HG03139 (cell line): Measurements from ENCODE around the gene FKBP4.
A peak's percentile ranks its signal among the peaks of the same experiment; 100 is the strongest.

Source experiments
- ATAC-seq: cut with Tn5 transposase; IDR thresholded peaks from one replicate; pipeline ENCODE4 v1.9.1; 2021; ENCODE audit not compliant: unreplicated experiment

FKBP4 gene

DNA sequence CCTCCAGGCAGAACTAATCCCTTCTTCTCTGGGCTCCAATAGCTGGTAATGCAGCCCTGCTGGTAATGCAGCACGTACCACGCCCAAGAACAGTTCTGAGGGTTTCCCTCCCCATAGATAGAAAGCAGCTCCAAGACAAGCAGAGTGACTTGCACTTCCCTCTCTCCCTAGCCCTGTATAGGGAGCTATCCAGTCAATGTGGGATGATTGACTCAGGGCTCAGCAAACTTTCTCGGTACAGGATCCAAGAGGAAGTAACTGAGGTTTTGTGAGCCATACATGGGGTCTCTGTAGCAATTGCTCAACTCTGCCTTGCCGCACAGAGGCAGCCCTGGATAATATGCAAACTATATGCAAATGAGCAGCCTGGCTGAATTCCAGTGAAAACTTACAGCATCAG, 15.5 kb upstream of the FKBP4 start:
- ATAC-seq: no peak

DNA sequence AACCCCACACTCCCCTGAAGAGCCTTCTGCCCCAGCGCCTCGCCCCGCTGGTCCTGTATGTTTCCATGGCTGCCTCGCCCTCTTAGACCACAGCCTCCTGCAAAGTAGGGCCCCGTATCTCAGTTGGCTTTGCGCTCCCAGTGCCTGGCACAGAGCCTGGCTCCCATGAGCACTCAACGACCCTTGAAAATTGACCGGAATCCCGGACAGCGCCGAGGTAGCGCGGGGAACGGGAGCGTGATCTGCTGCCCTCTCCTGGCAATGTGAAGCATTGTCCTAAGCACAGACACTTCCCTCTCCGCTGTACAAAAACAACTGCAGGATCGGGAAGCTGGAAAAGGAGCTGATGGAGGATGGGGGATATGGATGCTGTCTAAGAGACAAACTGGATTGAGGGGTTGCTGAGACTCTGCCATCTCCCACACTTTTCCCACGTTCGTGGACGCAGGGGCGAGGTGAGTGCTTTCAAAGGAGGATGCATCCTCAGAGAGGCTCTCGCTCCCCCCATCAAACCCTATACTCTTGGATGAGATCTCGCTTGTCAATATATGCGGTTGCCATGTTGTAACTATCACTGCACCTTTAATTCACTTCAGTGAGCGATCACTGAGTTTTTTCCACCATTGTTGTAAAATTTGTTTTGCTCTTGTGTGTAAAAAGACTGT, 10.7 kb upstream of the FKBP4 start:
- ATAC-seq: no peak

DNA sequence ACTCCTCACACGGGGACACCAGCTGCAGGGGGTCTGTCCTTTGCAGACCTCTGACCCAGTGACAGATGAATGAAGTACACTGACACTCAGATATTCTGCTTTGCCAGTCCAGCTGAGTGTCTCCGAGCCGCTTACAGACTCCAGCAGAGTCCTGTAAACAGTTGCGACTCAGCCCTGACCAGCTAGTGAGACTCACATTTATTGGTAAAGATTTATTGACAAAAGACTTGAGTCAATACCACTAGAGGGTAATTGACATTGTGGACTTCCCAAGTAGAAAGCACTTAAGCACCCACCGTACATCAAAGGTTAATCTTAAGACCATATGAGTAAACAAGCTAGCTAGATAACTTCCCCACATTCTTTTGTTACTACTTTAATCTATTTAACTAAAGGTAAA, 9.8 kb upstream of the FKBP4 start:
- ATAC-seq: no peak

DNA sequence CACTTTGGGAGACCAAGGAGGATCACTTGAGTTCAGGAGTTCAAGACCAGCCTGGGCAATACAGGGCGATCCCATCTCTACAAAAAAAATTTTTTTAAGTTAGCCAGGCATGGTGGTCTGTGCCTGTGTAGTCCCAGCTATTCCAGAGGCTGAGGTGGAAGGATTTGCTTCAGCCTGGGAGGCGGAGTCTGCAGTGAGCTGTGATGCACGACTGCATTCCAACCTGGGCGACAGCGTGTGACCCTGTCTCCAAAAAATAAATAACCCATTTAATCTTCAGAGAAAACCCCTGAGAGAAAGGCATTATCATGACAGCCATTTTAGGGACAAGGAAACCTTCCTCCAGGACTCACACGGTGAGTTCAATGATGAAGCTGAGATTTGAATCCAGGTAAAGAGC, 3.7 kb upstream of the FKBP4 start:
- no peak for ATAC-seq

DNA sequence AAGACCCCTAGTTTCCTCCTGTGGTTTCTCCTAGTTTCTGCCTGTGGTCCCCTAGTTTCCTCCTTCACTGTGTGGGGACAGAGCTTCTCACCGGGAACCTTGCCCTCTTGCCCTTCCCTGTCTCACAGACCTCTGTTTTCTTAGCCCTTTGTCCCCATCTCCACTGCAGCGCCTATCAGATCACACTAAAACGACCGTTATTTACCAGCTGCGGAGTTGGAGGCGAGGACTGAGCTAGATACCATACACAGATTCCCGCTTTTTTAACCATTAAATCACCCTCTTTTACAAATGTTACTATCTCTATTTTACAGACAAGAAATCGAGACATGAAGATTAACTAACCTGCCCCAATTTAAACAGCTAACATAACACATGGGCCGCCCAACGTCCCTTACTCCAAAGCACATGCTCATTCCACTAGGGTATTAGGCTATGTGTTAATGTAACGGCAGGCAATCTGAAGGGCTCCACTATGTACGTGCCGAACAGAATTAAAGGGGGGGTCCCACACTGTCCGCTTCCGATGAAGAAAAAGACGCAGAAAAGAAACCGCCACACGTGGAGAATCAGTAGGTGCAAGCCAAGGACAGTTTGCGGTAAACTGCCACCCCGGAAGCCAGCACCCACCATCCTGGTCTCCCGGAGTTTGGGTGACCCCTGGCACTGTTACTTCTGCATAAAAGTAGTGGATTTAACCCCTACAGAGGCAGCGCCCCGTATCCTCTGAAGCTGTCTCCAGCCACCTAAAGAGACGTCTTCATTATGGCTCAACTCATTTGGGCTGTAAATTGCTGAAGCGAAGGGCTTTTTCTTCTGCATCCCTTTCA, 1.9 kb upstream of the FKBP4 start:
- ATAC-seq: no peak

DNA sequence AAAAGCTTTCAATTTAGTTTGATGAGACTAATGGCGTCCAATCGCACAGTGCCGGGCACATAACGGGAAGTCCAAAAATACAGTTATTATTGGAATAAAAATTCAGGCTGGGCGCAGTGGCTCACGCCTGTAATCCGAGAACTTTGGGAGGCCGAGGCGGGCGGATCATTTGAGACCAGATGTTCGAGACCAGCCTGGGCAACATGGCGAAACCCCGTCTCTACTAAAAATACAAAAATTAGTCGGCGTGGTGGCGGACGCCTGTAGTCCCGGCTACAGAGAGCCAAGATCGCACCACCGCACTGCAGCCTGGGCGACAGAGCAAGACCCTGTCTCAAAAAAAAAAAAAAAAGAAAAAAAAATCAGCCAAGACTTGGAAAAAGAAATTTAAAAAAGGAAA, 1.2 kb upstream of the FKBP4 start:
- ATAC-seq: no peak

DNA sequence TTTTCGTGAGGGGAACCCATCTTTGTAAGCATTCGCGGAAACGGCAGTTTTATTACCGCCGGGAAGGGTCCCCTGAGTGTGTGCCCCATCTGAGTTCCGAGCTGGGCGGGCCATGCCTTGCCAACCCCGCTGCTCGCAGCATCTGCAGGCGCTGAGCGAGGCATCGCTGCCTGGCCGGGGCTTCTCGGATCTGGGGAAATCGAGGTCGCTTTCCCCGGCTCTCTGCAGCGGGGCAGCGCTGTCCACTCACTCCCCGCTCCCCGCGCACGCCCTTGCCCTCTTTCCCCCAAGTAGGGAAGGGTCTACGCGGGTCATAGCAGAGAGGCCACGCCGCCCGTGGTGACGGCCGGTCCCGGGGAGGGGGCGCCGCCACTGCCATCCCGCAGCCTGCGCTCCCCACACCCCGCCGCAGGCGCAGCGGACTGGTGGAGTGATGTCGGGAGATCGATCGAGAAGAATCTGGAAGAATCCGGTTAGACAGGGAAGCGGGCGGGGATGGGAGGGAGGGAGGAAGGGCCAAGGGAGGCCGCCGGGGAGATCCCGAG, 507 bp upstream of the FKBP4 start:
- ATAC-seq: no peak

DNA sequence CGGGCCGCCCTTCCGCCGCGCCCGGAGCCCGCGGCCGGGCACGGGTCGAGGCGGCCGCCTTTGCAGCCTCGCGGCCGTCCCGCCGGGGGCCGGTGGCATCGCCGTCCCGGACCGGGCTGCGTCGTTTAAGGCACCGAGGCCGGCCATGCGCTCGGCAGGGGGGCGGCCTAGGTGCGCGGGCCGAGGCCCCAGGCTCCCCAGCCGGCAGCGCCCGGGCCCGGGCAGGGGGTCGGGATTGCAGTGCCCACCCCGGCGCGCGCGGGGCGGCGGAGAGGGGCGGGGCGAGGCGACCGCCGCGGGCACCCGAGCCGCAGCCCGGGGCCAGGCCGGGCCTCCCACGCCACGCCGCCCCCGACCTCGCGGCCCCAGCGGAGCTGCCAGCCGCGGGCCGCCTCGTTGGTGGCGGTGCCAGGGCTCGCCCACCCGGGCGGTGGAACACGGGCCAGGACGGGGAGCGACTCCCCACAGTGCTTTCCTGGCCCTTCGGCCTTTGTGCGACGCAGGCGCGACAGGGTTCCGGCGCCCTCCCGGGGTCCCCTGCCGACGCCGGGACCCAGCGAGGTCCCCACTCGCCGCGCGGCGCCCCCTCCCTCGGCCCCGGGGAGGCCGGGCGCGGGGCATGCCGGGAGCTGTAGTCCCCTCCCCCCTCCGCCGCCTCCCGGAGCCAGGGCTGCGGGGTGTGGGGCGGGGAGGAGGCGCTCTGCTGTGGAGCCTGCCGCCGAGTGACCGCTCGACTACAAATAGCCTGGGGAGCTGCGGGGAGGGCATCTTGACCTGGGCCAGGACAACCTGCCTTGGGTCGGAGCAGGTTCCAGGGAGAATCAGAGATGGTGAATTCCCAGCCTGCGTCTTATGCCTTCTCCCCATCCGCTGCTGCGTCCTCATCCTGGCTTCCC, 769 bp downstream of the FKBP4 start:
- peak; percentile 47 for ATAC-seq

DNA sequence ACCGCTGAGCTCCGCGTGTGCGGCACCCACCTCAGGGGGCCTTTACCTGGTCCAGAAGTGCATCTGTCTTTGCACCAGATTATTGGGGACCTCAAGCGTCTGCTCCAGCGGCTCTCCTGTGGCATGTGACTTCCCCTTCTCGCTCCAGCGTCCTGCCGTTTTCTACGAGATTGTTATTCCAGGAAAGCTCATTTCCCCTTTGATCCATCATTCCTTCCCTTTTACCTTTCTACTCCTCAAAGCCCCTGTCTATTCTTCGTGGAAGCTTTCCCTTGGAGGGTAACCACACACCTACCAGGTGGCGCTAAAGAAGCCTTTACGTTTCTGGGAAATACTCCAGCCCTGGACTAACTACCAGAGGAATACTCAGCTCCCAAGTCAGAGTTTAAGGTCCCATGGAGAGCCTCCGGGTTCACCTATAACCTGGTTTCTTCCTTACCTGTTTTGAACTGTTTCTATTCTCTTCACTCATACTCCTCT, 1.5 kb downstream of the FKBP4 start:
- ATAC-seq: no peak

DNA sequence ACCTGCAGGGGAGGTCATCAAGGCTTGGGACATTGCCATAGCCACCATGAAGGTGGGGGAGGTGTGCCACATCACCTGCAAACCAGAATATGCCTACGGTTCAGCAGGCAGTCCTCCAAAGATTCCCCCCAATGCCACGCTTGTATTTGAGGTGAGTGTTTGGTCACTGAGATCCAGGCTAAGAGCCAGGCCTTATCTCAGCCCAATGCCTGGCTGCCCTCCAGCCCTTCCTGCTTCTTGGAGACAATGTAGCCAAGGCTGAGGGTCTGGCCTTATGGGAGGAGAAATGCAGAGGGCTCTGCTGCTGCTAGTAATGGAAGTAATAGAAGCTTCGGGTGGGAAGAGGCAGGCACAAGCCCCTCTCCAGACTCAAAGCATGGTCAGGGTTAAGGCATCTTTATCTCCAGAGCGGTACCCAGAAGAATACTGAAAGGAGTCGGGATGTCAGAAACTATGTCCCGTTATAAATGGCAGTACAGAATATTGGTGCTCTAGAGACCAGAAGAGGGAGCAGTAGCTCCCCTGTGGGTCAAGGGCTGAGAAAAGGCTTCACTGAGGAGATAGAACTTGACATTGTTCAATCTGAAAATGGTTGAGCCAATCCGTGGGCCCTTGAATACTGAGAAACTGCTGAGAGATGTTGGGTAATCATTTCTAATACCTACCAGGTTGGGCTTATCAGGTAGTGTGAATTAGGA, 3.1 kb downstream of the FKBP4 start:
- no peak for ATAC-seq

DNA sequence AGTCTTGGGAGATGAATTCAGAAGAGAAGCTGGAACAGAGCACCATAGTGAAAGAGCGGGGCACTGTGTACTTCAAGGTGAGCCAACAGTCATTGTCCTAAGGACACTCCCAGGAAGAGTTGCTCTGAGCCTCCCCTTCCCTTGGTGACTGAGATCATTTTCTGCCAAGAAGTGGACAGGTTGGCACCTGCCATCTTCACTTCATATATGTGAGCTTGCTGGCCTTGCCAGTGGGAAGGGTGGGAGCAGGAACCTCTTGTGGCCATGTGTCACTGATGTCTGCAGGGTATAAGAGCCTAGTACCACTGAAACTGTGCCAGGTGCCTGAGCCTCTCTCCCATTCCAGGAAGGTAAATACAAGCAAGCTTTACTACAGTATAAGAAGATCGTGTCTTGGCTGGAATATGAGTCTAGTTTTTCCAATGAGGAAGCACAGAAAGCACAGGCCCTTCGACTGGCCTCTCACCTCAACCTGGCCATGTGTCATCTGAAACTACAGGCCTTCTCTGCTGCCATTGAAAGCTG, 5.3 kb downstream of the FKBP4 start:
- no peak for ATAC-seq

DNA sequence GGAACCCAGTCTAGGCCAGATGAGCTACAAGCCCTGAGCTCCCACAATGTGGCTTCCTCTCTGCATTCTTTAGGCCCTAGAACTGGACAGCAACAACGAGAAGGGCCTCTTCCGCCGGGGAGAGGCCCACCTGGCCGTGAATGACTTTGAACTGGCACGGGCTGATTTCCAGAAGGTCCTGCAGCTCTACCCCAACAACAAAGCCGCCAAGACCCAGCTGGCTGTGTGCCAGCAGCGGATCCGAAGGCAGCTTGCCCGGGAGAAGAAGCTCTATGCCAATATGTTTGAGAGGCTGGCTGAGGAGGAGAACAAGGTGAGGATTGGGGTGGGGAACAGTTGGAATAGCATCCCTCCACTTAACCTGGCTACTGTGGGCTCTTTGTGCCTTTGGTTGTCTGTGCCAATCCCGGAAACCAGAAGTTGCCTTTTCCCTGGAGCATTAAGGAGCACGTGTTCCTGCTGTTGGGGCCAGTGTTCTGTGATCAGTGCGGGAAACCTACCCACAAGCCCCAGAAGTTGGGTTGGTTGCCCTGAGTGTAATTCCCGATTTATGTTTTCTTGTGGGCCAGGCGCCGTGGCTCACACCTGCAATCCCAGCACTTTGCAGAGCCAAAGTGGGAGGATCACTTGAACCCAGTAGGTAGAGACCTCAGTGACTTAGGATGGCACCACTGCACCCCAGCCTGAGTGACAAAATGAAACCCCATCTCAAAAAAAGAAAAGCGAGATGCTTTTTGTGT, 6.4 kb downstream of the FKBP4 start:
- ATAC-seq: no peak

DNA sequence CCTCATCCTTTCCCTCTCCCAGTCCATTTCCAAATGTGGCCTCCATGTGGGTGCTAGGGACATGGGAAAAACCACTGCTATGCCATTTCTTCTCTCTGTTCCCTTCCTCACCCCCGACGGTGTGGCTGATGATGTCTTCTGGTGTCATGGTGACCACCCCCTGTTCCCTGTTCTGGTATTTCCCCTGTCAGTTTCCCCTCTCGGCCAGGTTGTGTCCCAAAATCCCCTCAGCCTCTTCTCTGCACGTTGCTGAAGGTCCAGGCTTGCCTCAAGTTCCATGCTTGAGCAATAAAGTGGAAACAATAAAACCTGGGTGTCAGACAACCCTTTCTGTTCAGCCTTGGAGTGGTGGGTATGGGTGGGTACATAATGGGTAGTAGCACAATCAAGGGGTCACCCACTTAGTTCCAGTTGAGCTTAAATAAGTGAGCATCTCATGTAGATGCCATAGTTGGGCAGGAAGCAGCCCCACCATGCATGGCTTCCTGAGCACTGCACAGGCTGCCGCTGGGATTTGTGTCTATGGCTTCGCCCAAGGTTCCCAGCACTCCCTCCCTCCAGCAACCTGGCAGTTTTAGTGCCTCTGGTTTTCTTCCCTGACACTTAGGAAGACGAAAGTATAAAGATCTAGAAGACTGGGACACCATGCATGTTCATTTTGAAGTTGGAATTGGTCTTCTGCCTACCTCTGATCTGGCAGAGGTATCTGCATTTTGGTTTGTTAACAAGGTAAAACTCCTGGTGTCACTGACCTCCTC, 9.0 kb downstream of the FKBP4 start:
- no peak for ATAC-seq

DNA sequence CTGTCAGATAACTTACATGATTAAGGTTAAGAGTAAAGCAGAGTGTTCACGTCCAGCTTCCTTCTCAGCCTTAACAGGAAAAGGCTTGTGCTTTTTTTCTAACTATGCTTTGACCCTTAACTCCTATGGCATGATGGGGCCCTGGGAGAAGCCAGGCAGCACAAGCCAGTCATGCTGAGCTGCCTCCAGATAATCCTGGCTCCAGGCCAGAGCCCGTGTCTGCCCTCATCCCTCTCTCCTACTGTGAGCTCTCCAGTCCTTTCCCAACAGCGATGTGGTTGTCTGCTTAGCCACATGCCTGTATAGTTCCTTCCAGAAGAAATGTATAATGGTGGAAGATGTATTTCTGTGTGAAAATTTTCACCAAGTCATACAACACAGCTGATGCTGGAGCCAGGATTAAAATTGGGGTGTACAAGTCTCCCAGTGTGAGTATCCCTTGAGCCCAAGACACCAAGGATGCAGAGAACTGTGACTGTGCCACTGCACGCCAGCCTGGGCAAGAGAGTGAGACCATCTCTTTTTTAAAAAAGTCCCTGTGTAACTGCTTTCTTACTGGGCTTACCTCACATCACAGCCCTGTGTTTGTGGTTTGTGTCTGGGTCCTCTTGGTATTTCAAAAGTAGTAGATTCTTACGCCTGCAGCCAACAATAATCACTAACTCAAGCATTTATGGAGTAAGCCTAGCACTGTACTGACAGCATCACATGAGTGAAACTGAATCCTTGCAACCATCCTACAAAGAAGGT, 9.8 kb downstream of the FKBP4 start:
- ATAC-seq: no peak

DNA sequence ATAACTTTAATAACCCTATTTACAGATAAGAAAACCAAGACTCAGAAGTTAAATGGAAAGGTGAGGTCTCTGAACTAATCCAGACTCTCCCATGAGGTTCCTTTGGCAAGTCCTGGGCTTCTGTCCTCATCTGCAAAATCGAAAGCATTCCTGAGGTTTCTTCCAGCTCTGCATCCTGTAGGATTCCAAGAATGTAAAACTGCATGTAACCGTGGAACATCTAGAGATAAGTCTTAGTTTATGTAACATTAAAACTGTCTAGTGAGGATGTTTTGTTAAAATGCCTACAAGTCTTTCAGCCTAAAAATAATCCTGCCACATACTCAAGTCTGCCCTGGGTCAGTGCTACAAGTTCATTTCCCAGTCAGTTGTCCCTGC, 10.4 kb downstream of the FKBP4 start:
- no peak for ATAC-seq

DNA sequence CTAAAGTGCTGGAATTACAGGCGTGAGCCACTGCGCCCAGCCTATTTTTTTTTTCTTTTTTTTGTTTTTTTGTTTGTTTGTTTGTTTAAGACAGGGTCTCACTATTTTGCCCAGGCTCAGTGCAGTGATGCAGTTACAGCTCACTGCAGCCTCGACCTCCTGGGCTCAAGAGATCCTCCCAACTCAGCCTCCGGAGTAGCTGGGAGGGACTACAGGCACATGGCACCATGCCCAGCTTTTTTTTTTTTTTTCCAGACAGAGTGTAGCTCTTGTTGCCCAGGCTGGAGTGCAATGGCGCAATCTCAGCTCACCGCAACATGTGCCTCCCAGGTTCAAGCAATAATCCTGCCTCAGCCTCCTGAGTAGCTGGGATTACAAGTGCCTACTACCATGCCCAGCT, 11.9 kb downstream of the FKBP4 start:
- ATAC-seq: no peak

DNA sequence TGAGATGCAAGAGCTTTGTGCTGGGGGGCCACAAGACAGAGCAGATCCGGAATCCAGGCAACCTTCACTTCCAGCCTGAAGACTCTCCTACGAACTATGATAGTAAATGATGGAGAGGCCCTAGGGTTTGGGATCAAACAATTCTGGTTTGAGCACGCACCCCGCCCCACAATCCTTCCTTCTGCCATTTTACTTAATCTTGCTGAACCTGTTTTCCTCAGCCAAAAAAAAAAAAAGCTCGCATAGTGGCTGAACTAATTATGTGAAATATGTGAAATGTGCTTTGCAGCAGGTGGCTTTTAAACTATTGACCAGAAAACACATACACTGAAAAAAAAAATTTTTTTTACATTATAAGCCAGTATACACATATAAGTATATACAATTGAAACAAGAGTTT, 17.0 kb downstream of the FKBP4 start:
- no peak for ATAC-seq
